GM12892 (cell line): ENCODE results near the gene SUPT20H.

Experiments
- DNase-seq: peaks from one replicate; pipeline ENCODE4 v3.0.0; 2011; ENCODE audit not compliant: insufficient read length
- FAIRE-seq: peaks from 2 replicates; lab custom pipeline; 2011; peaks lifted over from hg19 to GRCh38; lab: Jason Lieb, UNC
- POLR2A ChIP-seq: IDR thresholded peaks from 2 replicates; pipeline ENCODE4 v1.6.1; 2011; ENCODE audit warnings: low read depth, low read length, control low read depth
- POLR2AphosphoS5 ChIP-seq: IDR thresholded peaks from 2 replicates; pipeline ENCODE4 v1.6.1; 2011; ENCODE audit warnings: low read depth, low read length, control low read depth
- TAF1 ChIP-seq: IDR thresholded peaks from 2 replicates; pipeline ENCODE4 v1.6.1; 2011; ENCODE audit warnings: low read depth, mild to moderate bottlenecking, control low read depth, low read length, borderline replicate concordance

SUPT20H gene

GRCh38 chr13:36998624-36999041 lies 60.9 kb downstream of the SUPT20H start:
- FAIRE-seq = no peak
- TF ChIP-seq POLR2A = no peak
- no peak for TF ChIP-seq POLR2AphosphoS5
- TF ChIP-seq TAF1 = no peak
- peak; percentile 16 for DNase-seq

- no peak for DNase-seq
- FAIRE-seq = peak; percentile 21
- TF ChIP-seq TAF1 (no peak), POLR2AphosphoS5 (no peak), POLR2A (no peak)
These were observed 61.6 kb downstream of the SUPT20H start for GRCh38 chr13:36997716-36998427.

- DNase-seq (no peak), FAIRE-seq (no peak)
- TF ChIP-seq POLR2AphosphoS5 (no peak), TAF1 (no peak), POLR2A (no peak)
These were observed 67.1 kb downstream of the SUPT20H start for GRCh38 chr13:36992362-36992761.

- FAIRE-seq (no peak), DNase-seq (no peak)
- TF ChIP-seq TAF1 (no peak), POLR2AphosphoS5 (no peak), POLR2A (no peak)
These were observed 72.8 kb downstream of the SUPT20H start for GRCh38 chr13:36986462-36987240.

GRCh38 chr13:36981156-36981743 lies 78.2 kb downstream of the SUPT20H start:
- peak; percentile 85 for FAIRE-seq
- TF ChIP-seq POLR2A (no peak), TAF1 (no peak), POLR2AphosphoS5 (no peak)
- DNase-seq = no peak

- no peak for DNase-seq
- TF ChIP-seq POLR2A = no peak
- TF ChIP-seq POLR2AphosphoS5 = no peak
- TF ChIP-seq TAF1 = no peak
- peak; percentile 36 for FAIRE-seq
These were observed 80.0 kb downstream of the SUPT20H start for GRCh38 chr13:36979361-36980050.

- FAIRE-seq (no peak), DNase-seq (no peak)
- TF ChIP-seq POLR2AphosphoS5 = no peak
- TF ChIP-seq TAF1 = no peak
- no peak for TF ChIP-seq POLR2A
These were observed 84.3 kb downstream of the SUPT20H start for GRCh38 chr13:36975172-36975571.

GRCh38 chr13:36973621-36974295 lies 85.7 kb downstream of the SUPT20H start:
- DNase-seq (no peak), FAIRE-seq (peak; percentile 17)
- no peak for TF ChIP-seq POLR2AphosphoS5
- TF ChIP-seq POLR2A = no peak
- TF ChIP-seq TAF1 = no peak

GRCh38 chr13:36973009-36973408 lies 86.5 kb downstream of the SUPT20H start:
- no peak for FAIRE-seq
- DNase-seq = no peak
- TF ChIP-seq TAF1 (no peak), POLR2AphosphoS5 (no peak), POLR2A (no peak)

GRCh38 chr13:36966404-36966803 lies 93.1 kb downstream of the SUPT20H start:
- DNase-seq (no peak), FAIRE-seq (no peak)
- TF ChIP-seq TAF1 (no peak), POLR2AphosphoS5 (no peak)

GRCh38 chr13:36965767-36966166 lies 93.7 kb downstream of the SUPT20H start:
- FAIRE-seq (no peak), DNase-seq (no peak)
- TF ChIP-seq POLR2AphosphoS5 (no peak), POLR2A (no peak), TAF1 (no peak)

- FAIRE-seq (no peak), DNase-seq (no peak)
- TF ChIP-seq POLR2AphosphoS5 = no peak
- TF ChIP-seq POLR2A = no peak
- TF ChIP-seq TAF1 = no peak
These were observed 99.9 kb downstream of the SUPT20H start for GRCh38 chr13:36959456-36960116.
